Lower leg skin (tissue), 4 donors: ENCODE results near the gene PAEP. TPM values are rescaled to one million over a fixed set of nuclear protein-coding genes. Genes with fewer than 3 reads are reported as not detected.
A peak's percentile ranks its signal among the peaks of the same experiment; 100 is the strongest.

ENCODE experiments used
- DNase-seq, 2 donors: peaks; one replicate each; pipeline ENCODE4 v3.0.0-alpha.2; 2019; ENCODE audit warnings: low spot score in 2 of 2
- H3K4me3 ChIP-seq: fragments of 200-600 bp; sonication (generic); 2 replicates; pipeline ENCODE4 v1.5.1; 2017; ENCODE audit warnings: mild to moderate bottlenecking, low read depth; ENCODE audit not compliant: poor library complexity, severe bottlenecking
- CTCF ChIP-seq, 3 donors: fragments of 450-650 bp; IDR thresholded peaks; one replicate each; pipeline ENCODE4 v1.5.1; 2016; ENCODE audit warnings: antibody characterized with exemption in 3 of 3, mild to moderate bottlenecking in 3 of 3, moderate library complexity in 2 of 3
- POLR2A ChIP-seq, 2 donors: fragments of 450-650 bp; IDR thresholded peaks; one replicate each; pipeline ENCODE4 v1.6.1; 2016 to 2017; ENCODE audit warnings: antibody characterized with exemption in 2 of 2, mild to moderate bottlenecking in 1 of 2, moderate library complexity in 1 of 2
- WGBS, 2 donors: methylation state at CpG; one replicate each; pipeline ENCODE4 v1.1.5; 2018; 5-methylcytosine and 5-hydroxymethylcytosine counted together
- intact Hi-C: fragments of 100-400 bp; cut with DNase I; formaldehyde crosslinking; loops from one replicate; pipeline ENCODE4 v1.15.0; 2023; ENCODE audit warnings: low total_unique reads
- total RNA-seq, 4 donors: library from RNA; depleted of rRNA; stranded (reverse); fragments of >200 nt; gene quantifications; one replicate each; pipeline ENCODE4 v1.1.0, GENCODE V29; 2016

PAEP gene
- total RNA-seq, 4 donors from 2014 or later = 0.71 to 2.7 (median 0.89) TPM; not detected in 1

DNA sequence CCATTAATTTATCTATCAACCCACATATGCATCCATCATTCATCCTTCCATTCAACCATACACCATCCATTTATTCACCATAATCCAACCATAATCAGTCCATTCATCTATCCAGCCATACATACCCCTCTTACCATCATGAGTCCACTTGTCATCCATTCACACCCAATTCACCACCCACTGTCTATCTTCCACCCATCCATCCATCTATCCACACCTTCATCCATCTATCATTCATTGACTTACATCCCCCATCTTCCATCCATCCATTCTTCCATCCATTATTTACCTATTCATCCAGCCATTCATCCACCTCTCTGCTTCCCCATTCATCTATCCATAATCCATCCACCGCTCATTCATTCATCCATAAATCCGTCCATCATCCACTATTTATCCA lies 17.8 kb downstream of the PAEP start:
- no peak overlapping the region for H3K4me3 ChIP-seq
- WGBS, 2 donors = 26 to 53% methylated on average over 2 of the region's 2 CpGs
- TF ChIP-seq CTCF (IDR thresholded peaks at IDR 0.05) = no peak
- no peak for TF ChIP-seq POLR2A (IDR thresholded peaks at IDR 0.05)
- intact Hi-C loops = no loop called here
- no peak for DNase-seq

DNA sequence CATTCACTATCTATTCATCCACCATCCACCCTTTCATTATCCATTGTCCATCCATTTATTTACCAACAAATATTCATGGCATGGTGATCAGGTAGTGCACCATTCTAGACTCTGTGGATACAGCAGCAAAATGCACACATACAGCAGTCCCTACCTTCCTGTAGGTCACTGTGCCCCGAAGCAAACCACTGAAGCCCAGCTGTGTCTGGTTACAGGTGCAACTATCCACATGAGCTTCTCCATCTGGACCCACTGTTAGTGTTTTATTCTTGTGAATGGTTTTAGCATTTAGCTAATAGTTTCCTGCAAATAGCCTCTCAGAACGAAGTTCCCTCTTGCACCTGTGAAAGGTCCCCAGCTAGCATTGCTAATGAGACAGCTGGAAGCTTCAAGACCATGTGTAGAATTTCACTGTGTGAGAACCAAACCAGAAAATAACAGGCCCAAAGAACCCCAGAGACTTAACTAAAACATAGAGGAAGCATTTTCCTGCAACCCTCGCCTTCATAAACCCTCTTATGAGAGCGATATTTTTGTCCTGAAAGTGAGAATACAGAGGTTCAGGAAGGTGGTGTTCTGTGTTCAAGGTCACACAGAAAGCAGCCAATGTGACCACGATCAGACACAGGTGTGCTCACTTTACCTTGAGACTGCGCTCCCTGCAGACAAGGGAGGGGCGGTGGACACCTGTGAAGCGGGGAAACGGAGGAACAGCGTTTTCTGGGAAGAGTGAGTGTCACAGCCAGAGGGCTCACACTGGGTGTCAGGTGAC lies 18.5 kb downstream of the PAEP start:
- 66 to 69% methylated on average over 10 of the region's 10 CpGs for WGBS, 2 donors
- intact Hi-C loops = no loop called here
- no peak overlapping the region for H3K4me3 ChIP-seq
- TF ChIP-seq POLR2A (IDR thresholded peaks at IDR 0.05) (no peak), CTCF (IDR thresholded peaks at IDR 0.05) (no peak)
- peak in 1 of 2 donors; percentile 40 for DNase-seq

- intact Hi-C loops = no loop called here
- WGBS, 2 donors = 90 to 92% methylated on average over 11 of the region's 11 CpGs
- H3K4me3 ChIP-seq = no peak overlapping the region
- TF ChIP-seq CTCF (IDR thresholded peaks at IDR 0.05) (no peak), POLR2A (IDR thresholded peaks at IDR 0.05) (no peak)
- DNase-seq = peak in 1 of 2 donors; percentile 50
Measured at GRCh38 chr9:135580664-135581380, 19.3 kb downstream of the PAEP start.

DNA sequence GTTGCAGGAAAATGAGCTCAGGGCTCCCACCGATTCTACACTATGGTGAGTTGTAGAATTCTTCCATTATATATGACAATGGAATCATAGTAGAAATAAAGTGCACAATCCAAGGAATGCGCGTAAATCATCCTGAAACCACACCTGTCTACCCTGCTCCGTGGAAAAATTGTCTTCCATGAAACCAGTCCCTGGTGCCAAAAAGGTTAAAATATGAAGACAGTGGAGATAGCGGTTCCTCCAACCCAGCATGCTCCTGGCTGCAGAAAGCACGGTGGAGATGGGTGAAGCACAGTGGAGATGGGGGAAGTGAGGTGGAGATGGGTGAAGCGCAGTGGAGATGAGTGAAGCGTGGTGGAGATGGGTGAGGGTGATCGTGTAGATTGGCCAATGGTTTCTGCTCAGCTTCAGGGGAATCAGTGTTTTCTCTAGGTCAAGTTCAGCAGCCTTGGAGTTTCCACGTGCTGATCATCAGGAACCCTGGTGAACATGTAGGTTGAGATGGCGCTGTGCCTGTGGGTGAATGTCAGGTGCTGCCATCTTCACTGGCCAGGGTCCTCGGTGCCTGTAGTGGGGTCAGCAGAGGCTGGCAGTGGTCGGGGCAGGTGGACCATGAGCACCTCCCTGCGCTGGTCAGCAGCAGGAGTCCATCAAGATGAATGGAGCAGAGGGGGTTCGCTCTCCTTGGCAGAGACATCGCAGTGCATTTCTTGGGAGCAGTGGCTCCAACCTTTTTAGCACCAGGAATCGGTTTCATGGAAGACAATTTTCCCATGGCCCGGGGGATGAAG lies 20.3 kb downstream of the PAEP start:
- peak in 1 of 2 donors; percentile 59 for DNase-seq
- intact Hi-C loops = no loop called here
- WGBS, 2 donors = 86 to 88% methylated on average over 16 to 18 of the region's 18 CpGs
- no peak overlapping the region for H3K4me3 ChIP-seq
- TF ChIP-seq CTCF (IDR thresholded peaks at IDR 0.05) = no peak
- no peak for TF ChIP-seq POLR2A (IDR thresholded peaks at IDR 0.05)

- TF ChIP-seq CTCF (IDR thresholded peaks at IDR 0.05) (no peak), POLR2A (IDR thresholded peaks at IDR 0.05) (no peak)
- H3K4me3 ChIP-seq = no peak overlapping the region
- WGBS, 2 donors = 83 to 87% methylated on average over 14 of the region's 14 CpGs
- intact Hi-C loops = no loop called here
- DNase-seq = peak in 1 of 2 donors; percentile 59
Measured at GRCh38 chr9:135582541-135582940, 21.0 kb downstream of the PAEP start.
